Measurements from ENCODE around the gene RASSF6. TPM values are rescaled to one million over a fixed set of nuclear protein-coding genes. Genes with fewer than 3 reads are reported as not detected.

RASSF6 gene
- total RNA-seq, 1 donor from 2014 or later = not detected

DNA sequence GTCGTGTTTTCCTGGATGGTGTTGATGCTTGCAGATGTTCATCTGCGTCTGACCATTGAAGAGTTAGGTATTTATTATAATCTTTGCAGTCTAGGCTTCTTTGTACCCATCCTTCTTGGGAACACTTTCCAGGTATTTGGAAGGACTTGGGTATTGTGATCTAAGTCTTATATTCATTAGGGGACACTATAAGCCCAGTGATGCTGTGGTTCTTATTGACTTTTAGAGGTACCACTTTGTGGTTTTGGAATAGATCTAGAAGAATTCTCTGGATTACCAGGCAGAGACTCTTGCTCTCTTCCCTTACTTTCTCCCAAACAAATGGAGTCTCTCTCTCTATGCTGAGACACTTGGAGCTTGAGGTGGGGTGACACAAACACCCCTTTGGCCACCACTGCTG lies 97.1 kb downstream of the RASSF6 start:
- intact Hi-C loops (cut with DNase I) = no loop called here
- no peak for DNase-seq
- no peak for ATAC-seq (ENCODE audit: poor library complexity)

Other genes with a start within 250 kb of the RASSF6 start
- gene ALB, start 216.1 kb downstream of the RASSF6 start, total RNA-seq = 4.5 TPM
- gene AFP, start 184.2 kb downstream of the RASSF6 start, total RNA-seq = not detected
- not detected for gene AFM, start 138.7 kb downstream of the RASSF6 start, total RNA-seq
- gene CXCL8, start 120.1 kb upstream of the RASSF6 start, total RNA-seq = not detected
- gene CXCL6, start 216.2 kb upstream of the RASSF6 start, total RNA-seq = not detected
- gene PF4V1, start 232.9 kb upstream of the RASSF6 start, total RNA-seq = not detected
- 0.81 TPM for gene CXCL1, start 249.0 kb upstream of the RASSF6 start, total RNA-seq